ENCODE measurements around the gene TK1.

TK1 gene

DNA sequence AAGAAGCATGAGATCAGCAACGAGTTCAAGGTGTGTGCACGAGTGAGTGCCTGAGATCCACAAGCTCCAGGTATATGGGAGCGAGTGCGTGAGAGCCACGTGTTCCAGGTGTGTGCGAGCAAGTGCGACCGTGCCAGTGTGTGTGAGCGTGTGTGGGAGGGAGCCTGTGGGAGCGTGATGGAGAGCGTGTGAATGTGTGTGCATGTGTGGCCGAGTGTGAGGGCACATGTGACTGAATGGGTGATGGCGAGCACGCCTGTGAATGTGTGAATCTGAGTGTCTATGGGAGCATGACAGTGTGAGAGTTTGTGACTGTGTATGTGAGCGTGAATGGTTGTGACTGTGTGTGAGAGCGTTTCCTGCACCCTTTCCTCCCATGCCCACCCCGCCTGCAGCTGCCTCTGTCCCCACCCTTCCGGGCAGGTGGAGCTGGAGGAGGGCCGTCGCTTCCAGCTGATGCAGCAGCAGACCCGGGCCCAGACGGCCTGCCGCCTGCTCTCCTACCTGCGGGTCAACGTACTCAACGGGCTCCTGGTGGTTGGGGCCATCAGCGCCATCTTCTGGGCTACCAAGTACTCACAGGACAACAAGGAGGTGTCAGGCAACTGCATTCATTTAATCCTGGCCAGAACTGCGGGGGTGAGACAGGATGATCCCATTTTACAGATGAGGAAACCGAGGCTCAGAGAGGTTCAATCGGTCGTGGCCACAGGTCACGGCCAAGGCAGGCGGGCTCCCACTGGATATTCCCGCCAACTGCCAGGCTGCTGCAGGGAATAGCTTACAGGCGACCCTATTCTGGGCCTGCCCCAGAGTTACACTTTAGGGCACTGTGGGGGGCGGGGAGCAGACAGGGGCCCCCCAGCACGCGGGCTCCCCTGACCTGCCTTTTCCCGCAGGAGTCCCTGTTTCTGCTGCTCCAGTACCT, 52.6 kb downstream of the TK1 start:
- DNase-seq (ENCODE audit: low spot score), result peak; percentile 87

DNA sequence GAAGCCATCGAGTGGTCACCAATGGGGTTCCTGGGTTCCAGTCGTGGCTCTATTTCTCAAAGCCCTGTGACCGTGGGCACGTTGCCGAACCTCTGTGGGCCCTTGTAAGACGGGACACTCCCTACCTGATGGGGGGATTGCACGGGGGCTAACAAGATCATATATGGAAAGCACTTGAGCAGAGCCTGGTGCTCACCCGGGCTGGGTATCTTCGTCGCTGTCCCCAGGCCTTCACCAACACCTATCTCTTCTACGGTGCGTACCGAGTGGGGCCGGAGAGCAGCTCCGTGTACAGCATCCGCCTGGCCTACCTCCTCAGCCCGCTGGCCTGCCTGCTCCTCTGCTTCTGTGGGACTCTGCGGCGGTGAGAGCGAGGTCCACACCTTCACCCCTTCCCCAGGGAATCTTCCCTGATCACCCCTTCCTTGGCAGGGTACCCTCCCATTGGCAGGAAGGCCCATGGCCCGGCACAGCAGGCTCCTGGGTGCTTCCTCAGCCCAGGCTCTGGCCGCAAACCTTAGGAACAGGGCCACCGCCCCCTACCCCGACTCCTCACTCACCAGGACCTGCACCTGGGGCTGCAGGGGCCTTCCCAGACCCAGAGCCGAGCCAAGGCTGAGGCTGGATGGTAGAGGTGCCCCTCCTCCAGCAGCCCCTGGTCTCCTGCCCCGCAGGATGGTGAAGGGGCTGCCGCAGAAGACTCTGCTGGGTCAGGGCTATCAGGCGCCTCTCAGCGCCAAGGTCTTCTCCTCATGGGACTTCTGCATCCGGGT, 53.5 kb downstream of the TK1 start:
- no peak for DNase-seq (ENCODE audit: low spot score)

DNA sequence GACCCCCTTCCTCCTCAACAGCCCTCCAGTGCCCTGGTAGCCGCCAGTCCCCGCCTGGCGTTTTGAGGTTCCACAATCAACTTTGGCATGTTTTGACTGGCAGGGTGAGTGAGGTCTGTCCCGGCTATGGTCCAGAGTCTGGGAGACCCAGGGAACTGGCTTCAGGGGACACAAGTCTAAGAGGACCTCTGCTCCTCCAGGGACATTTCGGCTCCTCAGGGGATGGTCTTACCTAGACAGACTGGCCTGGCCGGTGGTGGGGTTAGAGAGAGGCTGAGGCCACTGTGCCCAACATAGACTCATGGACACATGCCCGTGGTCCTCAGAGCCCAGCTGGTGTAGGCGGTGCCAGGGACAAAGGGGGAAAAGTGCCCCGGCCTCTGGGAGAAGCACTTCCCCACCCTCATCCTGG, 54.1 kb downstream of the TK1 start:
- no peak for DNase-seq (ENCODE audit: low spot score)

DNA sequence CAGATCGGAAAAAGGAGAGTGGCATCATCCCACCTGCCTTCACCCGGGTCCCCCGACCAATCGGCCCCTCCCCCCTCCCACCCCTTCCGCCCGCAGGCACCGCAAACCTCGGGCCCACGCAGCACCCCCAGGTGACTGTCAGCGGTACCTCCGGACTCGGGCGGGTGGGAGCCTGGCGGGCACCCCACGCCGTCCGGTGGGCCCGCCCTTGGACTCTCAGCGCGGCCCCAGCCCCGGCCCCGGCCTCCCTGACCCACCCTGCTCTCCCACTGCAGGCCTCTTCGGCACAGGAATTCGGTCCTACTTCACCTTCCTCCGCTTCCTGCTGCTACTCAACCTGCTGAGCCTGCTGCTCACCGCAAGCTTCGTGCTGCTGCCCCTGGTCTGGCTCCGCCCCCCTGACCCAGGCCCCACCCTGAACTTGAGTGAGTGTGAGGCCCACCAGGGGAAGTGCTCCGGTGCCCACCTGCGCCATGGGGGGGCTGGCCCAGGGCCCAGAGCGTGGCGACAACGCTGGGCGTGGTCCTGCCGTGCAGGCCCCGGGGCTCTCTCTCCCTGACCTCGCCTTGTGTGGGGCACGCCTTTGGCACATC, 54.7 kb downstream of the TK1 start:
- DNase-seq (ENCODE audit: low spot score), result peak; percentile 70

DNA sequence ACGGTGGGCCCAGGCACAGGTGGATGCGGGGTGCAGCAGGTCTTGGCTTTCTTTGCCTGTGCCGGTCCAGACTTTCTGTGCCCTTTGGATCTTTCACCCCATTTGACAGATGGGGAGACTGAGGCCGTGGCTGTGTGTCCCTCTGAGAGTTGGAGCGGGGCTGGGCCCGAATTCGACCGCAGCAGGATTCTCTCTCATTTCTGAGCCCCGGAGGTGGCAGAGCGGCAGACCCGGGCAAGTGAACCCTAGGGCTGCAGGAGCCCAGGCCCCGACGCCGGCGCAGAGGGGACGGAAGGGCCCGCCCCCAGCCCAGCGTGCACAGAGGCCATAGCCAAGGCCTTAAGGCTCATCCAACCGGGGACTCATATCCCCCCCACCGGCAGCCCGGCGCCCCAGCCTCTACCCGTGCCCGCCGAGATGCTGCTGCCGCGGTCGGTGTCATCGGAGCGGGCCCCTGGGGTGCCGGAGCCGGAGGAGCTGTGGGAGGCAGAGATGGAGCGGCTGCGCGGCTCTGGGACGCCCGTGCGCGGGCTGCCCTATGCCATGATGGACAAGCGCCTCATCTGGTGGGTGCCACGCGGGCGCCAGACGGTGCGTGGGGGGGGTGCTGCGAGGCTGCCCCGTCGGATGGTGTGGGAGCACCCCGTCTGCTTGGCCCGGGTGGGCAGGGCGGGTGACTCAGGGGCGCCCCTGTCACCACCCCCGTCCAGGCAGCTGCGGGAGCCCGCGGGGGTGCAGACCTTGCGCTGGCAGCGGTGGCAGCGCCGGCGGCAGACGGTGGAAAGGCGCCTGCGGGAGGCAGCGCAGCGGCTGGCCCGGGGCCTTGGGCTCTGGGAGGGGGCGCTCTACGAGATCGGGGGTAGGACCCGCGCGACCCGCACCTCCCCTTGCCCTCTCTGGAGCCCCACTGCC, 55.4 kb downstream of the TK1 start:
- DNase-seq (ENCODE audit: low spot score), result peak; percentile 51

DNA sequence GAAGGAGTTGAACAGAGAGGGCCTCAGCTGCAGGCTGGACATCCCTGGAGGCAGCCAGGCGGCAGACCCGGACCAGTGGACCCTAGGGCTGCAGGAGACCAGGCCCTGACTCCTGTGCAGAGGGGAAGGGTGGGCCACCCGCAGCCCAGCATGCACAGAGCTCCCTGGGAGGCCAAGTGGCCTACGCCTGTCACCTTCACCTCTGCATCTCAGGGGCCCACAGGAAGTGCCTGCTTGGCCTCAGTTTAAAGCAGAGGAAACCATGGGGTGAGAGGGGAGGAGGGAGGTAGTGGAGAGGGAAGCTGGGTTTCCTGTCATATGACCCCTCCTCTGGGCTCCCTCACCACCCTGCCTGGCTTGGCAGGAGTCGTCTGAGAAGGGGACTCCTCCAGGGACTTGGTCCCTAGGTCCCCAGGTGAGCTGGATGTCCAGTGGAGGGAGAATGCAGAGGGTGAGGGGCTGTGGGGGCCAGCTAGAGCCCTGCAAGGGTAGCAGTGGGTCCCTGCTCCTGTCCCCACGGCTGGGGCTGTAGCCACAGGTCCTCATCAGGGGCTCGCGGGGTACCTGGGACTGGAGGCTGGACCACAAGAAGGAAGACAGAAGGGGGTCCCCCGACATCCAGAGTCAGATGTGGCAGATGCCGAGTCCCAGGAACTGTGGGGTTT, 56.3 kb downstream of the TK1 start, which contains the start of gene TMC8:
TMC8 (plus strand) TSS at position 335 of the 665 bp plus-strand sequence. CDS start 818 bp downstream, outside the sequence.
- peak; percentile 83 for DNase-seq (ENCODE audit: low spot score)

DNA sequence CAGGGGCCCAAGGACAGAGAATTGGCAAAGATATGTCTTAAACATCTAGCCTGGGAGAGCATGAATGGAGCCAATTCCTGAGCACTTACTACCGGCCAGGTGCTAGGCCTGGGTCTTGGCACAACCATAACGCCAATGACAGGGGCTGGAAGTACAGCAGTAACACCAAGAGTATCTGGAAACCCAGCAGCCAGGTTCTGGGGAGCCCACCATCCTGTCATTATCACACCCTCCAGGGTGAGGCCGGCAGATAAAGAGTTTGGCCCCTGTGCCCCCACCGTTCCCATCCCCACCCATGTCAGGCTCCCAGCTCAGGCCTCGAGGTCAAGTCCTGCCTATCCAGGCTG, 56.8 kb downstream of the TK1 start:
- no peak for DNase-seq (ENCODE audit: low spot score)

DNA sequence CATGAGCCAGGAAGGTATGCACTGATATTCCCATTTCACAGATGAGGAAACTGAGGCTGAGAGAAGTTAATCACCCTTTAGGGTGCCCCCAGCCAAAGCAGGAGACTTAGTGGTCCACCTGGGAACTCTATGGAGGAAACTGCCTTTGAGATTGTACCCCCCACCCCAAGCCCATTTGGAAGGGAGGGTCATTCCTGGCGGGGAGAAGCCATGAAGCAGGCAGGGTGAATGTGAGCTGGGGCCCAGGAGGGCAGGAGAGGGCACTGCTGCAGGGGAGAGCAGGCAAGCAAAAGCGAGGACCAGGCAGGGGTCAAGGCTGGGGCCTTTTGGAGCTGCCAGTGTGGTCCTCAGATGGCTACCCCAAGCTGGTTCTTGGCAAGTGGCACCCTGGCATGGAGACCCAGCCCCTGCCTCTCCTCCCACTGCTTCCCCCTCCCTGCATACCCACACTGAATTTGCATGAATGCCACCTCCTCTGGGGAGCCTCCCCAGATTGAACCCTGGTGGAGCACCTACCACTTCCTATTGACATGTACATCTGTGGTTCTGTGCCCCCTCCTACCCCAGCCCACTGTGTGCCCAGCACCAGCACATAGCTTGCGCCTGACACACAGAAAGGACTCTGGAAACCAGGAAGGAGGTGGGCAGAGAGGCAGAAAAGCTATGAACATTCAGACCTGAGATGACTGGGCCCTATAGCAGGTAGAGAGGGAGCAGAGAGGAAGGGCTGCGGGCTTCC, 57.3 kb downstream of the TK1 start:
- DNase-seq (ENCODE audit: low spot score), result peak; percentile 47

DNA sequence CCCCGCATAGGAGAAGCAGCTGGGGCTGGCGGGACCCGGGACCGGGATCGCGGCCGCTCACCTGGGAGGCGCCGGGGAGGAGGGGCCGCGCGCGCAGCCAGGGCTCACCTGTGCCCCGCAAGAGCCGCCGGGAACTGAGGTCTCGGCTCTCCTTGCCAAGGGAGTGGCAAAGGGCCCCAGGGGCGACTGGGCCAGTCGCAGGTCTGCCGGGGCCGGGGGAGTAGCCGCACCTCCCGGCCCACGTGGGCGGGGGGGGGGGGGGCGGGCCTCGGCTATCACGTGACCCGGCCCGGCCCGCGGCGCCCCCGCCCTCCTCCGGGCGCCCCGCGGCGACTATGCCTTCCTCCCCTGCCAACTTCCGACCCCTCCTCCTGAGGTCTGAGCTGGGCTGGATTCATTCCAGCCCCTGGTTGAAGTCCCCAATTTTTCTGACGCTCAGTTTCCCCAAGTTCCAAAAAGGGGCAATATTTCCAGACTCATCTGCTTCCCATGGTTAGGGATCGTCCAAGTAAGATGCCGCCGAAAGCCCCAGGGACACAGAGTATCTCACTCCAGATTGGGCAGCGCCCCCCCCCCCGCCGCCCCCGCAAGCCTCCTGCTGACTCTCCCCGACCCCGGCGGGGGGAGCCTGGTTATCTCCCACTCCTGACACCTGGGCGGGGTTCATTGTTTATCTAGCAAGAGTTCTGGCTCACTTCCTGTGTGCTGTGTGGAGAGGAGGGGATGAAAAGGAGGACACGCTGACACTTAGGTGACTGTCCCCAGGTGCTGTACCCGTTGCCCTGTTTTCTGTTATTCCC, 58.1 kb downstream of the TK1 start, which contains the start of gene TMC6:
TMC6 (minus strand) TSS at position 205 of the 800 bp plus-strand sequence. CDS start 1,923 bp downstream, outside the sequence.
- peak; percentile 81 for DNase-seq (ENCODE audit: low spot score)

DNA sequence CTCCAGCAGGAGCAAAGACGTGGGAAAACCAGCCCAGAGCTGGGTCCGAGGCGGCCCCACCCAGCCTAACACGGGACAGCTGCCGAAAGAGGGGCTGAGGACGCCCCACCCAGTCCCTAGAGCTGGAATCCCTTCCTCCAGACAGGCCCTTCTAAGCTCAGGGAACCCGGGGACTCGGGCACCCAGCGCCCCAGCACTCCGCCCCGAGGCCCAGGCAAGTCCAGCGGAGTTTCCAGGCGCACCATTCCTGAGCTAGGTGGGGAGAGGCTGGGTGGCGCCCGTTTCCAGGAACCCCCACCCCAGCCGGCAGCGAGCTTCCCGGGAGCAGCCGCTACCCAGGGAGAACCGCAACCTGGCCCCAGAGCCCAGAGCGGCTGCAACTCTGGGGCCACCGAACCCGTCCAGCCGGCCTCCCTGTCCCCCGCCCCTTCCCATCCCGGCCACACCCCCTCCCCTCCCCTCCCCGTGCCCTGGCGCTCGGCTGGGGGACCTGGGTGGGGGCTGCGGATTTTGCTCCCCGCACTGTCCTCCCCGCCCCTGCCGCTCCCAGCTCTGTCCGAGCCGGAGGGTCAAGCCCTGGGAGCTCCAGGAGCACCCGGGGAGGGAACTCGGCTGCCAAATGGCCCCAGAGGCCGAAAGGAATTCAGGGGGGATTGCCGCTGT, 58.8 kb downstream of the TK1 start:
- no peak for DNase-seq (ENCODE audit: low spot score)

DNA sequence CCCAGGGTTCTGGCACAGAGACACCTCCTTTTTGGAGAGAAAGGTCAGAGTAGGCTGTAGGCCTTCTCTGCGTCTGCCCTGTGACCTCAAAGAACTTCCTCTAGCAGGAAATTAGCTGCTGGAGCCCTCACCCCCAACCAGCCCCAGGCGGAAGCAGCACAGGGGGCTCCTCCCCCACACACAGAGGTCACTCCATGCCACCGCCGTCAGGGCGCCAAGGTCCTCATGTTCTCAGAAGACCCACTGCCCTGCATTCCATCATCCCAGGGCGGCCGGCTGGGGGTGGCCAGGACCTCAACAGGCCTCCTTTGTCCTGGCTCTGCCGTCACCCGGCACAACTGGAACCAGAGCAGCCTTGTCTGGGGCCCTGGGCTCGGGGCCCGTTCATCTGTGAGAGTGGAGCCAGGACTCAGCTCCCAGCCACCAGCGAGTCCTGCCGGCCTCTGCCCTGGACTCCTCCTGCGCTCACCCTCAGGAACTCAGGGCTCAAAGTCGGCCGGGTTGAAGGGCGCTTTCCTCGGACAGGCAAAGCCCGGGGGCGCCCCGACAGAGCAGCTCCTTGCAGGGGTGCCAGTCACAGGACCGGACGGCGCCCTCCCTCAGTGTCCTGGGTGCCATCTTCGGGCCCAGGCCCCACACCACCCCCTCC, 59.5 kb downstream of the TK1 start:
- peak; percentile 73 for DNase-seq (ENCODE audit: low spot score)

DNA sequence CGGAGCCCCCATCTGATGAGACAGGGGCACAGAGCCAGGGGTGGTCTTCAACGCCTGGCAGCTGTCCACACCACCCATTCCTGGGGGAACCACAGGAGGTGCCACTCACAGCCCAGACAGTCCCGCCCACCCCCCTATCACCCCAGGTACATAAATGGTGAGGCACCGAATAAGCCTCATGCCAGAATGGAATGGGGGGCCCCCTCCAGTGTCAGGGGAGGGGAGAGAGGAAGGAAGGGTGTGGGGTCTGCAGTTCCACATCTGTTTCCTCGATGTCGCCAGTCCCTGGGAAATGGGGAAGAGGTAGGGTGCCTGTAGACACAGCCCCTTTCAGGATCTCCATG, 60.0 kb downstream of the TK1 start:
- DNase-seq (ENCODE audit: low spot score), result no peak

DNA sequence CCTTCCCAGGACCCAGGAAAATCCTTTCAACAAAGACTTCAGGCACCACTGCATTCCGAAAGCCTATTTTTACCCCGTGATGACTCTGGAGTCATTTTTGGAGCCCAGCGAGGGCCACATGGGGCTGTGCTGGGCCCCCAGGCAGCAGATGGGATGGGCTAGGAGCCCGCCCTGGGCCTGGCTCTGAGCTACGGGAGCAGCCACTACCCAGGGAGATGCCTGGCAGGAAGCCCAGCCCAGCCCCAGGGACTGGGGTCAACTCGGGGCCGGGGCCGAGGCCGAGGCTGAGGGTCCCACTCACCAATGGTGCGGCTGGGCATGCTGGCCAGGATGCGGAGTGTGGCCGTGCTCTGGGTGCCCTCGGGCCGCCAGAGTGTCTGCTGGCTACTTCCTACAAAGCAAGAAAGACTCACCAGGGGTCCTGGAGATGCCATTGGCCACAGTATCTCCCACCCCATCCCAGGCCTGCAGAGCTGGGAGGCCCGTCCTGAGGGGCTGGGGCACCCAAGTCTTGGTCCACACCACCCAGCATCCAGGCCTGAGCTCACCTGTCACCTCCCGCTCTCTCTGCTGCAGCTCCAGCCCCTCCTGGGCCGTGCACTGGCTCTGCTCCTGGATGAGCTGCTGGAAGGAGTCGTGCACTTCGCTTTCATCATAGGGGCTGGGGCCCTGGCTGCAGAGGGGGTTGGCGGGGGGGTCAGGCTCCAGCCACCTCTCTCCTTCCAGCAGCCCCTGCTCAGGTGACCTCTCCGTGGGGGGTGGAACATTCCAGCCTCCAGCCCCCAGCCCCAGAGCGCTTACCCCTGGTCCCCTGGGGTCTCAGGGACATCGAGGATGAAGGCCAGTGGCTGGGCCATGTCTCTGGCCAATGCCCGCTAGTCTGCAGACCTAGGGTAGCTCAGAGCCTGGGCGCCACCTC, 60.6 kb downstream of the TK1 start:
- no peak for DNase-seq (ENCODE audit: low spot score)

DNA sequence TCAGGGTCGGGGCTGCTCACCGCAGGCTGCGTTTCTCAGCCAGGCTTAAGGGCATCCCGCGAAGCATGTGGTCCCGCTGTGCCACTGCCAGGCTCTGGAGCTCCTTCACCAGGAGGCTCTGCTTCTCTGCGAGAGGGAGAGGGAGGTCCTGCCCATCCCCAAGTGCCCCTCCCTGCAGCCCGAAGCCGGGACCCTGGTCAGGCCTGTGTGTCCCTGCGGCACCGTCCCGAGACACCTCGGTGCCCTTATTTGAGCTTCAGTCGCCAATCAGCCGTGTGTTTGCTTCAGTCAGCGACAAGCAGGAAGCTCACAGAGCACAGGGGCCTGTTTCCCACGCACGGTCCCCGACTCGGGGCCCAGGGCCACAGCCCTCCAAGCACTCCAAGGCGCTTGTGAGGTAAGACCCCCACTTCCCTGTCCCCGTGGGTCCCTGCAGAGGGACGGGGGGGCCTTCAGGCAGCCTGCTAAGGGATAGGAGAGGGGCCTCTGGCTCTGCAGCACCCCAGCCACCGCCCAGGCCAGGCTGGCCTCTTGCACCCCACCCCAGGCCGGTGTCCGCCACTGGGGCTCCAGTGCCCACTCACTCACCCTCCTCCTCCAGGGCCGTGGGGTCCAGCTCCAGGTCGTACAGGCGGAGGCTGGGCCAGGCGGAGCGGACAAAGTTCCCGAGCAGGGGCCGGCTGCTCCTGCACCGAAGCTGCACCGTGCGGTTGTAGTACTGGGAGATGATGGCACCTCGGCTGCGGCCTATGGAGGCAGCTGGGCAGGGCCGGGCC, 61.5 kb downstream of the TK1 start:
- peak; percentile 39 for DNase-seq (ENCODE audit: low spot score)

DNA sequence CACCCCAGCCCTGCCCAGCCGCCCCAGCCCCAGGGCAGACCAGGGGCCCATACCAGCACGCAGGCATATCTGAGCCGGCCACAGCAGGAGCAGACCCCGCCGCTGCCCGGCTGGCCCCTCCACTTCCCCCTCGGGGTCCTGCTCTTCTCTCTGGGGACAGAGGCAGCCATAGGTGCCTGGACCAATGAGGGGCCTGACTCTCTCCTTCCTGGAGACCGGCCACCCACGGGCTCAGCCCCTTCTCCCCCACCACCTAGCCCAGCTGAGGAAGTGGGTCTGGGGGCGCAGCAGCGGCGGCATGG, 62.1 kb downstream of the TK1 start:
- DNase-seq (ENCODE audit: low spot score), result no peak
